GM21381 (cell line): Measurements from ENCODE around the gene FOXP1.

ENCODE experiments used
- ATAC-seq: cut with Tn5 transposase; IDR thresholded peaks from one replicate; pipeline ENCODE4 v1.9.1; 2021; ENCODE audit warnings: mild to moderate bottlenecking, moderate library complexity; ENCODE audit not compliant: unreplicated experiment

The FOXP1 gene

GRCh38 chr3:71316066-71316777 lies 267.3 kb downstream of the FOXP1 start:
- no peak for ATAC-seq

- ATAC-seq: no peak
These were observed 268.1 kb downstream of the FOXP1 start for GRCh38 chr3:71315431-71315830.

GRCh38 chr3:71313844-71314243 lies 269.7 kb downstream of the FOXP1 start:
- no peak for ATAC-seq

- no peak for ATAC-seq
These were observed 271.1 kb downstream of the FOXP1 start for GRCh38 chr3:71312461-71312860.

- ATAC-seq: no peak
These were observed 271.9 kb downstream of the FOXP1 start for GRCh38 chr3:71311661-71312046.

GRCh38 chr3:71310980-71311660 lies 272.4 kb downstream of the FOXP1 start:
- ATAC-seq: no peak

- no peak for ATAC-seq
These were observed 273.1 kb downstream of the FOXP1 start for GRCh38 chr3:71310359-71310979.

GRCh38 chr3:71309886-71310285 lies 273.6 kb downstream of the FOXP1 start:
- ATAC-seq: no peak

- ATAC-seq: no peak
These were observed 274.2 kb downstream of the FOXP1 start for GRCh38 chr3:71309342-71309741.

- no peak for ATAC-seq
These were observed 274.7 kb downstream of the FOXP1 start for GRCh38 chr3:71308836-71309235.

GRCh38 chr3:71307991-71308697 lies 275.4 kb downstream of the FOXP1 start:
- no peak for ATAC-seq

GRCh38 chr3:71305231-71306206 lies 278.0 kb downstream of the FOXP1 start:
- ATAC-seq: no peak

- no peak for ATAC-seq
These were observed 278.8 kb downstream of the FOXP1 start for GRCh38 chr3:71304684-71305083.

GRCh38 chr3:71304247-71304646 lies 279.3 kb downstream of the FOXP1 start:
- no peak for ATAC-seq

GRCh38 chr3:71303627-71304200 lies 279.8 kb downstream of the FOXP1 start:
- no peak for ATAC-seq

- no peak for ATAC-seq
These were observed 280.9 kb downstream of the FOXP1 start for GRCh38 chr3:71302604-71303003.

GRCh38 chr3:71300951-71301393 lies 282.6 kb downstream of the FOXP1 start:
- ATAC-seq: no peak

- no peak for ATAC-seq
These were observed 284.4 kb downstream of the FOXP1 start for GRCh38 chr3:71299160-71299559.

GRCh38 chr3:71294919-71295318 lies 288.6 kb downstream of the FOXP1 start:
- no peak for ATAC-seq

GRCh38 chr3:71290301-71290700 lies 293.2 kb downstream of the FOXP1 start:
- no peak for ATAC-seq
